ENCODE data around the gene CASS4. TPM values are rescaled to one million over a fixed set of nuclear protein-coding genes. Genes with fewer than 3 reads are reported as not detected.

Gene CASS4
- total RNA-seq, 1 donor from 2014 or later: 2.3 TPM

DNA sequence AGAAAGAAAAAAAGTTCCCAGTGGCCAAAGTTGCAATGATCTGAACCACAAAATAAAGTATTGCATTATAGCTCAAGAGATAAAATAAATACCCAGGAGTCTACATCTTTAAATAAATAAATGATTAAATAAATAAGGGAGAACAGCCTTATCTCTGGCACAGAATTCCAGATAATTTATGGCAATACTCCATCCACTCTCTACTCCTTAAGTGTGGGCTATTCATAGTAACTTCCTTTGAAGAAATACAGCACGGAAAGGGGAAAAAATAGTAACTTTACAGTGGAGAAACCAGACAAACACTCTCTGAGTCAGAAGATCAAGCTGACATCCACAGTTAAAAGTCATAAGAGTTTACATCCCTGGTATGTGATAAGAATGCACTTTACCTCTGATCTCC, 31.7 kb upstream of the CASS4 start:
- Mint-ChIP-seq H3K4me3 (ENCODE audit: unreplicated experiment) (no peak overlapping the region), H3K27ac (ENCODE audit: unreplicated experiment) (no peak overlapping the region), H3K36me3 (ENCODE audit: low read depth, unreplicated experiment) (peaks cover 3% of the 10 kb centered on the region), H3K27me3 (ENCODE audit: low read depth, unreplicated experiment) (no peaks in the 10 kb centered on the region), H3K9me3 (ENCODE audit: unreplicated experiment) (no peaks in the 10 kb centered on the region), H3K4me1 (ENCODE audit: low read depth, unreplicated experiment) (peaks cover 5% of the 10 kb centered on the region)
- Histone ChIP-seq H3K9me3 (ENCODE audit: insufficient read depth, low read depth, low read length) (no peaks in the 10 kb centered on the region), H3K27me3 (ENCODE audit: insufficient read depth, low read length) (no peaks in the 10 kb centered on the region), H3K4me1 (ENCODE audit: insufficient read depth, low read length) (no peaks in the 10 kb centered on the region), H3K9ac (ENCODE audit: low read length) (no peak overlapping the region), H2AFZ (ENCODE audit: low read depth, low read length) (no peak overlapping the region), H3K27ac (ENCODE audit: low read depth, low read length) (no peak overlapping the region), H3K36me3 (ENCODE audit: insufficient read depth, low read length) (peaks cover 23% of the 10 kb centered on the region), H3K4me3 (ENCODE audit: insufficient read depth, low read depth, low read length) (no peak overlapping the region), H3K4me2 (ENCODE audit: low read length) (no peak overlapping the region), H4K20me1 (ENCODE audit: insufficient read depth, low read length) (peaks cover 8% of the 10 kb centered on the region), H3K79me2 (ENCODE audit: insufficient read depth, low read length) (peaks cover 78% of the 10 kb centered on the region)
- peak; percentile 87 for DNase-seq (ENCODE audit: low read depth)
- TF ChIP-seq EZH2 (IDR thresholded peaks at IDR 0.05; ENCODE audit: insufficient read depth, low read length) (no peak), CTCF (IDR thresholded peaks at IDR 0.05; ENCODE audit: insufficient read depth, low read depth, low read length) (no peak)
- no peak for FAIRE-seq

DNA sequence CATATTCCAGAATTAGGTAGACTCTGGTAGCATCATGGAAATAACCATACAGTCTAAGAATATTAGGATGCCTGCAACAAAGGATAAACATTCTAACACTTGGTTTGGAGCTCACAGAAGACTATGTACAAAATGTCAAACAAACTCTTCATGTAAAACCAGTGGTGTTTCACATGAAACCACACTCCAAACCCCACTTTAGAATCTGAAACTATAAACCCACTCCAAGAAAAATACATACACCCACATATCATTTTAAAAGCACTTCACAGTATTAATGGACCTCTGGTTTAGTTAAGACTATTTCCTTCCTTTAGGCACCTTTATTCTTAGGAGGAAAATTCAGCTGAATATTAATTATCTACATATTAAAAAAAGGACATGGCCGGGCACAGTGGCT, 30.6 kb upstream of the CASS4 start:
- peaks cover 77% of the 10 kb centered on the region for H3K79me2 ChIP-seq (ENCODE audit: insufficient read depth, low read length)

More for the DNA sequence above, 30.6 kb upstream of the CASS4 start:
- no peak for DNase-seq (ENCODE audit: low read depth)
- Histone ChIP-seq H4K20me1 (ENCODE audit: insufficient read depth, low read length) (peaks cover 8% of the 10 kb centered on the region), H3K4me2 (ENCODE audit: low read length) (no peak overlapping the region), H3K4me3 (ENCODE audit: insufficient read depth, low read depth, low read length) (no peak overlapping the region), H3K4me1 (ENCODE audit: insufficient read depth, low read length) (no peaks in the 10 kb centered on the region), H3K27me3 (ENCODE audit: insufficient read depth, low read length) (no peaks in the 10 kb centered on the region), H2AFZ (ENCODE audit: low read depth, low read length) (no peak overlapping the region), H3K9me3 (ENCODE audit: insufficient read depth, low read depth, low read length) (no peaks in the 10 kb centered on the region), H3K9ac (ENCODE audit: low read length) (no peak overlapping the region), H3K36me3 (ENCODE audit: insufficient read depth, low read length) (peaks cover 32% of the 10 kb centered on the region), H3K27ac (ENCODE audit: low read depth, low read length) (no peak overlapping the region)
- Mint-ChIP-seq H3K27me3 (ENCODE audit: low read depth, unreplicated experiment) (no peaks in the 10 kb centered on the region), H3K4me3 (ENCODE audit: unreplicated experiment) (no peak overlapping the region), H3K27ac (ENCODE audit: unreplicated experiment) (no peak overlapping the region), H3K36me3 (ENCODE audit: low read depth, unreplicated experiment) (peaks cover 3% of the 10 kb centered on the region), H3K9me3 (ENCODE audit: unreplicated experiment) (no peaks in the 10 kb centered on the region), H3K4me1 (ENCODE audit: low read depth, unreplicated experiment) (peaks cover 5% of the 10 kb centered on the region)
- no peak for FAIRE-seq
- TF ChIP-seq EZH2 (IDR thresholded peaks at IDR 0.05; ENCODE audit: insufficient read depth, low read length) (no peak), CTCF (IDR thresholded peaks at IDR 0.05; ENCODE audit: insufficient read depth, low read depth, low read length) (no peak)

Measured in astrocyte (in vitro differentiated cells and primary cell).